Esophagus squamous epithelium (tissue), 4 donors: ENCODE results near the gene INAFM2.

Source experiments
- POLR2A ChIP-seq, 4 donors: fragments of 450-650 bp; IDR thresholded peaks; one replicate each; pipeline ENCODE4 v1.6.1; 2017; ENCODE audit warnings: antibody characterized with exemption in 4 of 4, mild to moderate bottlenecking in 4 of 4, moderate library complexity in 3 of 4
- TF ChIP-seq, protein P1 (sequence below), 6 experiments: fragments of 450-650 bp in 4 of 6; fragments of 200-600 bp in 2 of 6; sonication (generic) in 2 of 6; IDR thresholded peaks; one replicate each; pipeline ENCODE4 v1.5.1; 2016 to 2019; ENCODE audit warnings: antibody characterized with exemption in 6 of 6, mild to moderate bottlenecking in 4 of 6, moderate library complexity in 4 of 6

- no peak for TF ChIP-seq POLR2A (IDR thresholded peaks at IDR 0.05)
- TF ChIP-seq, protein P1, sequence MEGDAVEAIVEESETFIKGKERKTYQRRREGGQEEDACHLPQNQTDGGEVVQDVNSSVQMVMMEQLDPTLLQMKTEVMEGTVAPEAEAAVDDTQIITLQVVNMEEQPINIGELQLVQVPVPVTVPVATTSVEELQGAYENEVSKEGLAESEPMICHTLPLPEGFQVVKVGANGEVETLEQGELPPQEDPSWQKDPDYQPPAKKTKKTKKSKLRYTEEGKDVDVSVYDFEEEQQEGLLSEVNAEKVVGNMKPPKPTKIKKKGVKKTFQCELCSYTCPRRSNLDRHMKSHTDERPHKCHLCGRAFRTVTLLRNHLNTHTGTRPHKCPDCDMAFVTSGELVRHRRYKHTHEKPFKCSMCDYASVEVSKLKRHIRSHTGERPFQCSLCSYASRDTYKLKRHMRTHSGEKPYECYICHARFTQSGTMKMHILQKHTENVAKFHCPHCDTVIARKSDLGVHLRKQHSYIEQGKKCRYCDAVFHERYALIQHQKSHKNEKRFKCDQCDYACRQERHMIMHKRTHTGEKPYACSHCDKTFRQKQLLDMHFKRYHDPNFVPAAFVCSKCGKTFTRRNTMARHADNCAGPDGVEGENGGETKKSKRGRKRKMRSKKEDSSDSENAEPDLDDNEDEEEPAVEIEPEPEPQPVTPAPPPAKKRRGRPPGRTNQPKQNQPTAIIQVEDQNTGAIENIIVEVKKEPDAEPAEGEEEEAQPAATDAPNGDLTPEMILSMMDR (IDR thresholded peaks at IDR 0.05), result no peak
Measured at GRCh38 chr15:40323953-40324937, 753 bp downstream of the INAFM2 start.
